ENCODE results near the gene ATP6V1A. TPM values are rescaled to one million over a fixed set of nuclear protein-coding genes. Genes with fewer than 3 reads are reported as not detected.

The ATP6V1A gene
- total RNA-seq, 1 experiment from 2014 or later: 73.4 TPM

GRCh38 chr3:113771993-113772392 is 25.2 kb downstream of the ATP6V1A start:
- Histone ChIP-seq H3K27me3 (ENCODE audit: insufficient read depth, low read length) (no peaks in the 10 kb centered on the region), H2BK5ac (ENCODE audit: insufficient read length, low read length) (no peak overlapping the region), H4K5ac (ENCODE audit: insufficient read length, low read depth, low read length) (no peak overlapping the region), H3K18ac (ENCODE audit: insufficient read length, low read depth, low read length) (no peak overlapping the region), H3K79me1 (ENCODE audit: insufficient read depth, low read depth, low read length, poor library complexity, severe bottlenecking) (no peaks in the 10 kb centered on the region), H2BK120ac (ENCODE audit: low read depth, low read length, poor library complexity, severe bottlenecking) (no peak overlapping the region), H3K27ac (ENCODE audit: insufficient read length, low read depth, low read length) (no peak overlapping the region), H4K20me1 (ENCODE audit: control insufficient read depth, insufficient read depth, insufficient read length) (no peaks in the 10 kb centered on the region), H2AK5ac (ENCODE audit: insufficient read length, low read length) (no peak overlapping the region), H2BK12ac (ENCODE audit: insufficient read length, low read depth, low read length) (no peak overlapping the region), H4K91ac (ENCODE audit: insufficient read length, low read depth, low read length) (no peak overlapping the region), H3K4me1 (ENCODE audit: insufficient read depth, low read length) (no peaks in the 10 kb centered on the region), H4K8ac (replicated peaks; ENCODE audit: insufficient read length, low read depth, low read length) (no peak overlapping the region), H3K23me2 (ENCODE audit: insufficient read length, low read depth, low read length, poor library complexity, severe bottlenecking) (no peaks in the 10 kb centered on the region), H3K4ac (ENCODE audit: low read depth, low read length) (no peak overlapping the region), H2AFZ (ENCODE audit: low read length) (no peak overlapping the region), H3K56ac (ENCODE audit: insufficient read length, low read depth, low read length) (no peak overlapping the region), H2BK15ac (ENCODE audit: low read depth, low read length) (no peak overlapping the region), H3K14ac (ENCODE audit: insufficient read depth, low read length) (no peak overlapping the region), H3K23ac (ENCODE audit: insufficient read length, low read depth, low read length) (no peak overlapping the region), H3K9ac (ENCODE audit: extremely low read depth, insufficient read length, low read length) (no peak overlapping the region), H3K9me3 (ENCODE audit: control insufficient read depth, low read depth, low read length) (no peaks in the 10 kb centered on the region), H3K79me2 (ENCODE audit: insufficient read depth, low read length) (no peaks in the 10 kb centered on the region), H3K4me2 (ENCODE audit: insufficient read depth, insufficient read length, low read length) (no peak overlapping the region), H2BK20ac (ENCODE audit: low read depth, low read length, poor library complexity, severe bottlenecking) (no peak overlapping the region), H3T11ph (ENCODE audit: low read length) (no peak overlapping the region)
- Mint-ChIP-seq H3K4me3 (no peak overlapping the region), H3K27me3 (ENCODE audit: low read depth) (no peaks in the 10 kb centered on the region), H3K9me3 (no peaks in the 10 kb centered on the region), H3K27ac (peak overlapping the region in 2 of 3 experiments; percentile 7 to 20; a peak in 2 of 7 replicates), H3K4me1 (peaks cover 10 to 19% of the 10 kb centered on the region in 2 experiments), H3K36me3 (ENCODE audit: insufficient read depth in 1 of 3, low read depth in 3 of 3) (no peaks in the 10 kb centered on the region)
- no peak for TF ChIP-seq CTCF (conservative IDR thresholded peaks at IDR 0.05)
- no peak for DNase-seq
